ENCODE results near the gene SLC22A23.

SLC22A23 gene

GRCh38 chr6:3433005-3433404 lies 23.8 kb downstream of the SLC22A23 start:
- no peak overlapping the region for H3K27ac ChIP-seq
- no peak for TF ChIP-seq ZFX (IDR thresholded peaks at IDR 0.05; ENCODE audit: borderline replicate concordance)
- TF ChIP-seq, protein P1, sequence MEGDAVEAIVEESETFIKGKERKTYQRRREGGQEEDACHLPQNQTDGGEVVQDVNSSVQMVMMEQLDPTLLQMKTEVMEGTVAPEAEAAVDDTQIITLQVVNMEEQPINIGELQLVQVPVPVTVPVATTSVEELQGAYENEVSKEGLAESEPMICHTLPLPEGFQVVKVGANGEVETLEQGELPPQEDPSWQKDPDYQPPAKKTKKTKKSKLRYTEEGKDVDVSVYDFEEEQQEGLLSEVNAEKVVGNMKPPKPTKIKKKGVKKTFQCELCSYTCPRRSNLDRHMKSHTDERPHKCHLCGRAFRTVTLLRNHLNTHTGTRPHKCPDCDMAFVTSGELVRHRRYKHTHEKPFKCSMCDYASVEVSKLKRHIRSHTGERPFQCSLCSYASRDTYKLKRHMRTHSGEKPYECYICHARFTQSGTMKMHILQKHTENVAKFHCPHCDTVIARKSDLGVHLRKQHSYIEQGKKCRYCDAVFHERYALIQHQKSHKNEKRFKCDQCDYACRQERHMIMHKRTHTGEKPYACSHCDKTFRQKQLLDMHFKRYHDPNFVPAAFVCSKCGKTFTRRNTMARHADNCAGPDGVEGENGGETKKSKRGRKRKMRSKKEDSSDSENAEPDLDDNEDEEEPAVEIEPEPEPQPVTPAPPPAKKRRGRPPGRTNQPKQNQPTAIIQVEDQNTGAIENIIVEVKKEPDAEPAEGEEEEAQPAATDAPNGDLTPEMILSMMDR (IDR thresholded peaks at IDR 0.05): no peak

DNA sequence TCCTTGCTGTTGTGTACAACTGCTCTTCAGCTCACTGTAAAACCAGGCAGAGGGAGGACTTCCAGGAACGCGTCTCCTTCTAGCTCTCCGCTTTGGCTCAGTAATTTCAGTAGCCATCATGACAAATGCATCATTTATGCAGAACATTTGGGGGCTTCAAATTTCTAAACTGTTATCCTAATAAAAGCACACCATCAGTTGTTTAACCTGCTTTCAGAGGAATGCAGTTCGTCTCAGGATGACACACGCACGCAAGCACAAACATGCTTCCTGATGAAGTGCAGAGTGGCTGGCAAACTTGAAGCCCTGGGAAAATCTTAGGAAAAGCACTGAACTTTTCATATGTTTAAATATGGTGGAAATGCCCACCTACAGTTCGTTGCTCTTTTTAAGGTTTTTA lies 24.4 kb downstream of the SLC22A23 start:
- no peak overlapping the region for H3K27ac ChIP-seq
- no peak for TF ChIP-seq ZFX (IDR thresholded peaks at IDR 0.05; ENCODE audit: borderline replicate concordance)
- TF ChIP-seq, protein P1 (IDR thresholded peaks at IDR 0.05): no peak

GRCh38 chr6:3431994-3432393 lies 24.9 kb downstream of the SLC22A23 start:
- H3K27ac ChIP-seq: no peak overlapping the region
- TF ChIP-seq, protein P1 (IDR thresholded peaks at IDR 0.05): no peak
- no peak for TF ChIP-seq ZFX (IDR thresholded peaks at IDR 0.05; ENCODE audit: borderline replicate concordance)

GRCh38 chr6:3429211-3429610 lies 27.6 kb downstream of the SLC22A23 start:
- H3K27ac ChIP-seq: no peak overlapping the region
- no peak for TF ChIP-seq ZFX (IDR thresholded peaks at IDR 0.05; ENCODE audit: borderline replicate concordance)
- TF ChIP-seq, protein P1 (IDR thresholded peaks at IDR 0.05): no peak

DNA sequence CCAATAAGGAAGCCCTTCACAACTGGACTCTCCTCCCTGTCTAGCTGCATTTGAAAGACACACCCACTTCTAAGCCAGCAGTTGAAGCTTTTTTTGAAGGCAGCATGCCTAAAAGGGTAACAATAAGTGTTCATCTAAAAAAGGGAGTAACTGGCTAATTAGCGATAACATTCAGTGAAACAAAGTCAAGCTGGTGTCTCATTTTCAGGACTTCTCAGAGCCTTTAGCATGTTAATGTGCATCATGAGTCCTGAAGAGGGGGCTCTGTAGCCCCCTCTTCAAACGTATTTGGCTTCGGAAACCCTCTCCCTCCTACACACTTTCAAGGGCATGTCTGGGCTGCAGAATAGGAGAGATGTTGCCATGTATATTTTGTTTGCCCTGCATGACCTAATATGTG lies 28.1 kb downstream of the SLC22A23 start:
- no peak overlapping the region for H3K27ac ChIP-seq
- no peak for TF ChIP-seq ZFX (IDR thresholded peaks at IDR 0.05; ENCODE audit: borderline replicate concordance)
- TF ChIP-seq, protein P1 (IDR thresholded peaks at IDR 0.05): no peak

DNA sequence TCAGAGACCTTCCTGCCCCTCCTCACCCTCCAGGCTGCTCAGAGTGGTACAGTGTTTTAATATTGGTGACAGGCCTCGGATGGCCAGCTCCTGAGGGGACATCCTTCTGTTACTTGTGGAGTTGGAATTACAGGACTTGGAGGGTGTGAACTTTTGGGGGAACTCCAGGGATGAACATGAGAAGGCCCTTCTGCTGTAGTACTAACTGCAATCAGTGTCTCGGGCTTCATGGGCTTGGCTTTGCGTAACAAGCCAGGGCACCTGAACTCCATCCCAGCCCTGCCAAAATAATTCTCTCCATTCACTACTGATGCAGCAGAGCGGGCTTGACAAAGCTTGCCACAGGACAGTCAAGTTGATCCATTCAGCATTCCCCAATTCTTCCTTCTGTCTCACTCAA lies 28.6 kb downstream of the SLC22A23 start:
- H3K27ac ChIP-seq: no peak overlapping the region
- TF ChIP-seq, protein P1 (IDR thresholded peaks at IDR 0.05): no peak
- TF ChIP-seq ZFX (IDR thresholded peaks at IDR 0.05; ENCODE audit: borderline replicate concordance): no peak

GRCh38 chr6:3427687-3428085 lies 29.2 kb downstream of the SLC22A23 start:
- TF ChIP-seq ZFX (IDR thresholded peaks at IDR 0.05; ENCODE audit: borderline replicate concordance): no peak
- TF ChIP-seq, protein P1 (IDR thresholded peaks at IDR 0.05): no peak
- no peak overlapping the region for H3K27ac ChIP-seq

All from 22Rv1 (cell line).